ENCODE results near the gene ATP1B1.

The ATP1B1 gene

DNA sequence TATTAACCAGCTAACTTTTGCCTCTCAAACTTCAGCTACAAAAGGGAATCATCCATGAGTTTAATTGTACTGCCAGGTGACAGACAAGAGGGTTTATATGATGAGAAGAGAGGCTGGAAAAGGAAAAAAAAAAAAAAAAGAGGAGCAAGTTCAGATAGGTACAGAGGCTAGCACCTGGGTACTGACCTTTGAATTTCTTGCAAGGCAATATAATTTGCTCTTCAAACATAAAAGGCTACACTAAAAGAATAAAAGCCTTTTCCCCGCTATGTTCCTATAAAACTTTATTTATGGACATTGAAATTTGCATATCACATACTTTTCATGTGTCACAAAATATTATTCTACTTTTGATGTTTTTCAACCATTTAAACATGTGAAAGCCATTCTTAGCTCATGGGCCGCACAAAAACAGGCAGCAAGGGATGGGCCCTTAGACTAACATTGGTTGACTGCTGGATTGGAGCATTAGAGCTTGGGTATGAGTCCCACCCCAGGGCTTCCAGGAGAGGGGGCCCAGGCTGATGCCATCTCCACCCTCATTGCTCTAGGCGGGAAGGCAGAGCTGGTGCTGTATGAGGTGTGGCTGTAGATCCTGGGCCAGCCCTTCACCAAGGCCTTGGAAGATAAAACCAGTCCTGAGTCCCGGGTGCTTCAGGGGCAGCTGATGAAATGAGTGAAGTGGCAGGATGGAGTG, 44.3 kb downstream of the ATP1B1 start:
- no peak overlapping the region for H3K4me3 ChIP-seq (replicated peaks; ENCODE audit: low read depth, low read length)
- no peak for DNase-seq (ENCODE audit: extremely low read depth, insufficient read length)
- TF ChIP-seq, protein P1, sequence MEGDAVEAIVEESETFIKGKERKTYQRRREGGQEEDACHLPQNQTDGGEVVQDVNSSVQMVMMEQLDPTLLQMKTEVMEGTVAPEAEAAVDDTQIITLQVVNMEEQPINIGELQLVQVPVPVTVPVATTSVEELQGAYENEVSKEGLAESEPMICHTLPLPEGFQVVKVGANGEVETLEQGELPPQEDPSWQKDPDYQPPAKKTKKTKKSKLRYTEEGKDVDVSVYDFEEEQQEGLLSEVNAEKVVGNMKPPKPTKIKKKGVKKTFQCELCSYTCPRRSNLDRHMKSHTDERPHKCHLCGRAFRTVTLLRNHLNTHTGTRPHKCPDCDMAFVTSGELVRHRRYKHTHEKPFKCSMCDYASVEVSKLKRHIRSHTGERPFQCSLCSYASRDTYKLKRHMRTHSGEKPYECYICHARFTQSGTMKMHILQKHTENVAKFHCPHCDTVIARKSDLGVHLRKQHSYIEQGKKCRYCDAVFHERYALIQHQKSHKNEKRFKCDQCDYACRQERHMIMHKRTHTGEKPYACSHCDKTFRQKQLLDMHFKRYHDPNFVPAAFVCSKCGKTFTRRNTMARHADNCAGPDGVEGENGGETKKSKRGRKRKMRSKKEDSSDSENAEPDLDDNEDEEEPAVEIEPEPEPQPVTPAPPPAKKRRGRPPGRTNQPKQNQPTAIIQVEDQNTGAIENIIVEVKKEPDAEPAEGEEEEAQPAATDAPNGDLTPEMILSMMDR (IDR thresholded peaks at IDR 0.05; ENCODE audit: insufficient read depth, low read length, poor library complexity, severe bottlenecking) = no peak
- no peaks in the 10 kb centered on the region for H3K27me3 ChIP-seq (replicated peaks; ENCODE audit: control insufficient read depth, insufficient read depth, low read length)
- no peaks in the 10 kb centered on the region for H3K36me3 ChIP-seq (ENCODE audit: control insufficient read depth, insufficient read depth, low read length)

DNA sequence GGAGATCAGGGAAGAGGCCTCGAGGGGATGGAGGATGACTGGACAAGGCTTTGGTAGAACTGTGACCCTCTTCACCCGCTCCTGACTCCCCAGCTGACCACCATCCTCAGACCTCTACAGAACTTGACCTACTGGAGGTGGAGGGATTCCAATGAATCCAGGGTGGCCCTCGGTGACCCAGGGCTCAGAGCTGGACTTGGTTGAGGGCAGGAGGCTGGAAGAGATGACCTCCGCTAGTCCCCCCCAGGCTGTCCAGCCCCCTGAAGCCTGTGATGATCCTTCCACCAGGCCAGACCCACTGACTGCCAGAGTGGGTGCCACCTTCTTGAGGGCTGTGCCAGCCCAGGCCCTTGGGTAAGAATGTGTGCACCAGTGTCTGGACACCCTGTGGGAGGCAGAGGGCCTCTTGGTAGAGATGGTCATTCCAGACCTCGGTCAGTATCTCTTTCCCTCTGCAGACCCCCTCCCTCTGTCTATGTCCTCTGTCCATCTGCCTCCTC, 44.9 kb downstream of the ATP1B1 start:
- DNase-seq (ENCODE audit: extremely low read depth, insufficient read length) = no peak
- H3K4me3 ChIP-seq (replicated peaks; ENCODE audit: low read depth, low read length) = no peak overlapping the region
- no peaks in the 10 kb centered on the region for H3K27me3 ChIP-seq (replicated peaks; ENCODE audit: control insufficient read depth, insufficient read depth, low read length)
- no peaks in the 10 kb centered on the region for H3K36me3 ChIP-seq (ENCODE audit: control insufficient read depth, insufficient read depth, low read length)
- TF ChIP-seq, protein P1 (IDR thresholded peaks at IDR 0.05; ENCODE audit: insufficient read depth, low read length, poor library complexity, severe bottlenecking) = no peak

DNA sequence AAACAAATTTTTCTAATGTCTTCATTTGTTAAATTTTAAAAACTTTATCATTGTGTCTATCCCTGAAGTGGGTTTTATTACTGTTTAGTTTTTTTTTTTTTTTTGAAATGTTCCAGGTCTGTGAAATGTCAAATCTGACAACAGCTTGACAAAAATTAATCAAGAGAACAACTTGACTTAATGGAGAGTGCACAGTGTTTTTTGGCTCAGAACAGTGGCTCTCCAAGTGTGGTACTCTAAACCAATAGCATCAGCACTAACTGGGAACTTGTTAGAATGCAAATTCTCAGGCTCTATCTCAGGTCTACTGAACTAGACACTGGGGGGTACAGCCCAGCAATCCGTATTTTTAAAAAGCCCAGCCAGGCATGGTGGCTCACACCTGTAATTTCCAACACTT, 49.2 kb downstream of the ATP1B1 start:
- no peaks in the 10 kb centered on the region for H3K27me3 ChIP-seq (replicated peaks; ENCODE audit: control insufficient read depth, insufficient read depth, low read length)
- TF ChIP-seq, protein P1 (IDR thresholded peaks at IDR 0.05; ENCODE audit: insufficient read depth, low read length, poor library complexity, severe bottlenecking) = no peak
- no peak for DNase-seq (ENCODE audit: extremely low read depth, insufficient read length)
- H3K36me3 ChIP-seq (ENCODE audit: control insufficient read depth, insufficient read depth, low read length) = no peaks in the 10 kb centered on the region
- H3K4me3 ChIP-seq (replicated peaks; ENCODE audit: low read depth, low read length) = no peak overlapping the region

DNA sequence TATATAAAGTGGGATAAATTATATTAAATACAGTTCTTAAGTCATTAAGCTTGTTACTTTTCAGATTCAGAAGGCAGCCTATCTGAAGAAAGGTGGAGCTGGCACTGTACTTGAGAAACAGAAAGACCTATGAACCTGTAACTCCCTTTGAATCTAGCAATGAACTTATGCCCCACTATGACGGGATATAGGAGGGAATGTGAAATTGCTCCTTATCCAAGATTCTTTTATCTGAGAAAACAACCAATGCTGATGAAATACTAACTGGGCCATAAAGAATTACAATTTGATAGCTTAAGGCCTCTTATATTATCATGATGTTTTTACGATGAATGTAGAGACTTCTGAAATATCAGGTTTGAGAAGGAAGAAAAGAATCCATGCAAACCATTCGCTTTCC, 50.1 kb downstream of the ATP1B1 start:
- no peaks in the 10 kb centered on the region for H3K27me3 ChIP-seq (replicated peaks; ENCODE audit: control insufficient read depth, insufficient read depth, low read length)
- TF ChIP-seq, protein P1 (IDR thresholded peaks at IDR 0.05; ENCODE audit: insufficient read depth, low read length, poor library complexity, severe bottlenecking) = no peak
- no peak for DNase-seq (ENCODE audit: extremely low read depth, insufficient read length)
- H3K4me3 ChIP-seq (replicated peaks; ENCODE audit: low read depth, low read length) = no peak overlapping the region
- H3K36me3 ChIP-seq (ENCODE audit: control insufficient read depth, insufficient read depth, low read length) = no peaks in the 10 kb centered on the region

DNA sequence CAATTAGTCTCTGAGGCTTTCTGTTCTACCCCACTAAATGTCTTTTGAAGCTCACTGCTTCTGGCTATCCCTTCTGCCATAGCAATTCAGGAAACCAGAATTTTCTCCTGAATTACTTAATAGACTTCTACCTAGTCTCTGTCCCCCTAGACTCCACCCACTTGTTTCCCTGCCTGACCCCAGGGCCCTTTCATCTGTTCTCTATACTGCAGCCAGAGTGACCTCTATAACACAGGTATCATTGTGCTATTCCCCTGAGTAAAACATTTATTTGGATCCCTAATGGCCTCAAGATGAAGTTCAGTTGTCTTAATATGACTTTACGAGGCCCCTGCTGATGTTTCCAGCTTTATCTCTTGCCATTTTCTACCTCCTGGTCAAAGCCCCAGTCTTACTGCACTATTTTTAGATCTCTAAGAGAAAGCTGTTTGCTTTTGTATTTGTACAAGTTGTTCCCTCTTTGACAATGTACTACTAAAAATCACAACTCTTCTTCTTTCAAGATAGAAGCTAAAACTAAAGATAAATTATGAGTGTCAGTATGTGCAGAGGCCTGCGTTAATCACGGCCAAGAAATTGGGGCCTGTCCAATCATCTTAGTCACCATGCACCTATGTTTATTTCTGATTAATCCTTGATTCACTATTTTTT, 54.5 kb downstream of the ATP1B1 start:
- H3K4me3 ChIP-seq (replicated peaks; ENCODE audit: low read depth, low read length) = no peak overlapping the region
- TF ChIP-seq, protein P1 (IDR thresholded peaks at IDR 0.05; ENCODE audit: insufficient read depth, low read length, poor library complexity, severe bottlenecking) = no peak
- H3K27me3 ChIP-seq (replicated peaks; ENCODE audit: control insufficient read depth, insufficient read depth, low read length) = no peaks in the 10 kb centered on the region
- DNase-seq (ENCODE audit: extremely low read depth, insufficient read length) = no peak
- no peaks in the 10 kb centered on the region for H3K36me3 ChIP-seq (ENCODE audit: control insufficient read depth, insufficient read depth, low read length)
